Measurements from ENCODE around the gene DUS1L. TPM values are rescaled to one million over a fixed set of nuclear protein-coding genes. Genes with fewer than 3 reads are reported as not detected.

Gene DUS1L
- total RNA-seq, 1 donor from 2014 or later, result 45.1 TPM

- no peak for DNase-seq
Observed at GRCh38 chr17:82055023-82055964, 10.3 kb downstream of the DUS1L start.

- DNase-seq, result no peak
Observed at GRCh38 chr17:82054351-82055022, 11.1 kb downstream of the DUS1L start.

GRCh38 chr17:82053556-82054263 is 11.9 kb downstream of the DUS1L start:
- DNase-seq, result no peak

GRCh38 chr17:82053130-82053529 is 12.5 kb downstream of the DUS1L start:
- DNase-seq, result no peak

GRCh38 chr17:82052638-82053059 is 13.0 kb downstream of the DUS1L start:
- no peak for DNase-seq

GRCh38 chr17:82051776-82052637 is 13.6 kb downstream of the DUS1L start, which contains the start of the genes GPS1 and RFNG:
Gene GPS1 (plus strand): TSS chr17:82051898. CDS start chr17:82051932, 34 bp downstream.
Gene RFNG (minus strand): TSS chr17:82051811. CDS start chr17:82051766, 45 bp downstream.
- peak; percentile 82 for DNase-seq

GRCh38 chr17:82050761-82051641 is 14.6 kb downstream of the DUS1L start:
- DNase-seq, result no peak

- DNase-seq, result no peak
Observed at GRCh38 chr17:82050152-82050760, 15.3 kb downstream of the DUS1L start.

- DNase-seq, result no peak
Observed at GRCh38 chr17:82049521-82049971, 16.1 kb downstream of the DUS1L start.

- DNase-seq, result no peak
Observed at GRCh38 chr17:82049106-82049505, 16.5 kb downstream of the DUS1L start.

- no peak for DNase-seq
Observed at GRCh38 chr17:82048571-82048971, 17.0 kb downstream of the DUS1L start.

GRCh38 chr17:82047914-82048570 is 17.6 kb downstream of the DUS1L start:
- DNase-seq, result no peak

GRCh38 chr17:82047379-82047778 is 18.2 kb downstream of the DUS1L start:
- DNase-seq, result no peak

- no peak for DNase-seq
Observed at GRCh38 chr17:82046903-82047302, 18.7 kb downstream of the DUS1L start.

- no peak for DNase-seq
Observed at GRCh38 chr17:82045936-82046484, 19.6 kb downstream of the DUS1L start.

GRCh38 chr17:82043507-82043906 is 22.1 kb downstream of the DUS1L start:
- DNase-seq, result no peak

GRCh38 chr17:82042649-82043048 is 23.0 kb downstream of the DUS1L start:
- DNase-seq, result no peak

- DNase-seq, result no peak
Observed at GRCh38 chr17:82041144-82041814, 24.3 kb downstream of the DUS1L start.

All from tongue (tissue), 2 donors.